ENCODE data around the gene ENPP7. TPM values are rescaled to one million over a fixed set of nuclear protein-coding genes. Genes with fewer than 3 reads are reported as not detected.

ENPP7 gene
- total RNA-seq, 4 donors from 2014 or later: not detected

GRCh38 chr17:79748295-79749099 is 17.8 kb downstream of the ENPP7 start:
- 7 to 9% methylated on average over 9 to 28 of the region's 55 CpGs for WGBS, 2 donors
- TF ChIP-seq POLR2A (IDR thresholded peaks at IDR 0.05): no peak
- TF ChIP-seq CTCF (IDR thresholded peaks at IDR 0.05): no peak
- intact Hi-C loops (cut with DNase I; ENCODE audit: low total_unique reads): no loop called here
- no peak overlapping the region for H3K4me3 ChIP-seq (ENCODE audit: low read depth, poor library complexity, severe bottlenecking)
- no peak for DNase-seq (ENCODE audit: low spot score in 2 of 2)

- WGBS, 2 donors: 43 to 57% methylated on average over 3 of the region's 3 CpGs
- TF ChIP-seq POLR2A (IDR thresholded peaks at IDR 0.05) (no peak), CTCF (IDR thresholded peaks at IDR 0.05) (no peak)
- no peak for DNase-seq (ENCODE audit: low spot score in 2 of 2)
- intact Hi-C loops (cut with DNase I; ENCODE audit: low total_unique reads): no loop called here
- no peak overlapping the region for H3K4me3 ChIP-seq (ENCODE audit: low read depth, poor library complexity, severe bottlenecking)
These were observed 18.5 kb downstream of the ENPP7 start for GRCh38 chr17:79749156-79749815.

GRCh38 chr17:79749958-79750357 is 19.2 kb downstream of the ENPP7 start:
- H3K4me3 ChIP-seq (ENCODE audit: low read depth, poor library complexity, severe bottlenecking): no peak overlapping the region
- DNase-seq (ENCODE audit: low spot score in 2 of 2): no peak
- 59 to 65% methylated on average over 3 of the region's 3 CpGs for WGBS, 2 donors
- no peak for TF ChIP-seq POLR2A (IDR thresholded peaks at IDR 0.05)
- TF ChIP-seq CTCF (IDR thresholded peaks at IDR 0.05): no peak
- intact Hi-C loops (cut with DNase I; ENCODE audit: low total_unique reads): no loop called here

DNA sequence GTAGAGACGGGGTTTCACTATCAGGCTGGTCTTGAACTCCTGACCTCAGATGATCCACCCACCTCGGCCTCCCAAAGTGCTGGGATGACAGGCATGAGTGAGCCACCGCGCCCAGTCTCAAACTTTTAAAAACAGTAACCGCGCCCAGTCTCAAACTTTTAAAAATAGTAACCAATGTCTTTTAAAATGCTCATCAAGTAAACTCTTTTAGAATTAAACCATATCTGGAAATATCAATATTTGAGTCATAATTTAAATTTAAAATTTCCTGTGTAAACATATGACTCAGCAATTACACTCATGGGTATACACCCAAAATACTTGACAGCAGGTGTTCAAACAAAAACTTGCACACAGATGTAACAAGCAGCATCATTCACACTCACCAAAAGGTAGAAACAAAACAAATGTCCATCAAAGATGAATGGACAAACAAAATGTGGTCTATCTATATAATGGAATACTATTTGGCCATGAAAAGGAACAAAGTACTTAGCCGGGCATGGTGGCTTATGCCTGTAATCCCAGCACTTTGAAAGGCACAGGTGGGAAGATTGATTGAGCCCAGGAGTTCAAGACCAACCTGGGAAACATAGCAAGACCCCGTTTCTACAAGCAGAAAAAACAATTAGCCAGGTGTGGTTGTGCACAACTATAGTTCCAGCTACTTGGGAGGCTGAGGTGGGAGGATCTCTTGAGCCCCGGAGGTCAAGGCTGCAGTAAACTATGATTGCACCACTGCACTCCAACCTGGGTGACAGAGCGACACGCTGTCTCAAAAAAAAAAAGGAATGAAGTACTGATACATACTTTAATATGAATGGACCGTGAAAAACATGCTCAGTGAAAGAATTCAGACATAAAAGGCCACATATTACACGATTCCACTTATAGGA is 20.2 kb downstream of the ENPP7 start:
- intact Hi-C loops (cut with DNase I; ENCODE audit: low total_unique reads): no loop called here
- no peak for DNase-seq (ENCODE audit: low spot score in 2 of 2)
- WGBS, 2 donors: 71 to 75% methylated on average over 13 of the region's 13 CpGs
- TF ChIP-seq CTCF (IDR thresholded peaks at IDR 0.05) (no peak), POLR2A (IDR thresholded peaks at IDR 0.05) (no peak)
- no peak overlapping the region for H3K4me3 ChIP-seq (ENCODE audit: low read depth, poor library complexity, severe bottlenecking)

GRCh38 chr17:79752175-79752574 is 21.4 kb downstream of the ENPP7 start:
- no peak overlapping the region for H3K4me3 ChIP-seq (ENCODE audit: low read depth, poor library complexity, severe bottlenecking)
- WGBS, 2 donors: 62 to 76% methylated on average over 13 of the region's 13 CpGs
- no peak for TF ChIP-seq CTCF (IDR thresholded peaks at IDR 0.05)
- intact Hi-C loops (cut with DNase I; ENCODE audit: low total_unique reads): no loop called here
- DNase-seq (ENCODE audit: low spot score in 2 of 2): no peak

Measured in lower leg skin (tissue), 4 donors.